Mesothelial cell of epicardium (in vitro differentiated cells): ENCODE results near the gene MBL2. TPM values are rescaled to one million over a fixed set of nuclear protein-coding genes. Genes with fewer than 3 reads are reported as not detected.

Experiments
- DNase-seq, 2 experiments: peaks; one replicate each; pipeline ENCODE4 v3.0.0; 2021; ENCODE audit warnings: low spot score in 2 of 2; ENCODE audit not compliant: unreplicated experiment in 2 of 2
- H3K27ac Mint-ChIP-seq: 2 replicates; pipeline ENCODE4 v1.8.0; 2021; ENCODE audit warnings: mixed read lengths
- H3K27me3 Mint-ChIP-seq: 2 replicates; pipeline ENCODE4 v1.8.0; 2021; ENCODE audit warnings: low read depth, mixed read lengths
- H3K36me3 Mint-ChIP-seq: 2 replicates; pipeline ENCODE4 v1.8.0; 2021; ENCODE audit warnings: mixed read lengths
- H3K4me1 Mint-ChIP-seq: 2 replicates; pipeline ENCODE4 v1.8.0; 2021; ENCODE audit warnings: mixed read lengths
- H3K4me3 Mint-ChIP-seq: 2 replicates; pipeline ENCODE4 v1.8.0; 2021; ENCODE audit warnings: mild to moderate bottlenecking, moderate library complexity, mixed read lengths
- H3K9me3 Mint-ChIP-seq: 2 replicates; pipeline ENCODE4 v1.8.0; 2021; ENCODE audit warnings: mixed read lengths
- total RNA-seq: library from RNA; stranded (reverse); gene quantifications from 3 replicates; pipeline ENCODE4 v1.2.1, GENCODE V29; 2021
- TF ChIP-seq, protein P1 (sequence below): fragments of 200-600 bp; sonication (generic); IDR thresholded peaks from one replicate; pipeline ENCODE4 v1.5.0; 2021; ENCODE audit warnings: antibody characterized with exemption; ENCODE audit not compliant: unreplicated experiment

MBL2 gene
- total RNA-seq, 1 donor from 2014 or later: not detected

DNA sequence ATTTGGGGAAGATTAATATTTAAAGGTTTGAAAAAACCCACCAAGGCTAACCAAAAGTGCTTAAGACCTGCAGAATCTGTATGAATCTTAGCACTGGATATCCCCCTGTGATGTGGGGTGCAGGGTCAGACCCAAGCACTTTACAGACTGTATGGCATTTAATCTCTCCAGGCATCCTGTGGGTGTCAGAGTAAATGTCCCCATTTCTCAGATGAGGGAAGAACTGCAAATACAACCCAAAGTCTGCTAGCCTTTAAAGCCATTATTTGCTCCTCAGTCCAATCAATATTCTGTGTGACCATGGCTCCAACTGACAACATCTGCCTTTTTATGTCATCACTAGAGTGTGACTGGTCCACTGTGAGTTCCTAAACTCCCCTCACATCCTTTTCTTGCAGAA is 10.0 kb upstream of the MBL2 start:
- H3K36me3 Mint-ChIP-seq: no peaks in the 10 kb centered on the region
- H3K4me1 Mint-ChIP-seq: no peaks in the 10 kb centered on the region
- no peaks in the 10 kb centered on the region for H3K27me3 Mint-ChIP-seq
- no peaks in the 10 kb centered on the region for H3K9me3 Mint-ChIP-seq
- TF ChIP-seq, protein P1, sequence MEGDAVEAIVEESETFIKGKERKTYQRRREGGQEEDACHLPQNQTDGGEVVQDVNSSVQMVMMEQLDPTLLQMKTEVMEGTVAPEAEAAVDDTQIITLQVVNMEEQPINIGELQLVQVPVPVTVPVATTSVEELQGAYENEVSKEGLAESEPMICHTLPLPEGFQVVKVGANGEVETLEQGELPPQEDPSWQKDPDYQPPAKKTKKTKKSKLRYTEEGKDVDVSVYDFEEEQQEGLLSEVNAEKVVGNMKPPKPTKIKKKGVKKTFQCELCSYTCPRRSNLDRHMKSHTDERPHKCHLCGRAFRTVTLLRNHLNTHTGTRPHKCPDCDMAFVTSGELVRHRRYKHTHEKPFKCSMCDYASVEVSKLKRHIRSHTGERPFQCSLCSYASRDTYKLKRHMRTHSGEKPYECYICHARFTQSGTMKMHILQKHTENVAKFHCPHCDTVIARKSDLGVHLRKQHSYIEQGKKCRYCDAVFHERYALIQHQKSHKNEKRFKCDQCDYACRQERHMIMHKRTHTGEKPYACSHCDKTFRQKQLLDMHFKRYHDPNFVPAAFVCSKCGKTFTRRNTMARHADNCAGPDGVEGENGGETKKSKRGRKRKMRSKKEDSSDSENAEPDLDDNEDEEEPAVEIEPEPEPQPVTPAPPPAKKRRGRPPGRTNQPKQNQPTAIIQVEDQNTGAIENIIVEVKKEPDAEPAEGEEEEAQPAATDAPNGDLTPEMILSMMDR: no peak
- DNase-seq: no peak
- no peak overlapping the region for H3K27ac Mint-ChIP-seq
- H3K4me3 Mint-ChIP-seq: no peak overlapping the region

DNA sequence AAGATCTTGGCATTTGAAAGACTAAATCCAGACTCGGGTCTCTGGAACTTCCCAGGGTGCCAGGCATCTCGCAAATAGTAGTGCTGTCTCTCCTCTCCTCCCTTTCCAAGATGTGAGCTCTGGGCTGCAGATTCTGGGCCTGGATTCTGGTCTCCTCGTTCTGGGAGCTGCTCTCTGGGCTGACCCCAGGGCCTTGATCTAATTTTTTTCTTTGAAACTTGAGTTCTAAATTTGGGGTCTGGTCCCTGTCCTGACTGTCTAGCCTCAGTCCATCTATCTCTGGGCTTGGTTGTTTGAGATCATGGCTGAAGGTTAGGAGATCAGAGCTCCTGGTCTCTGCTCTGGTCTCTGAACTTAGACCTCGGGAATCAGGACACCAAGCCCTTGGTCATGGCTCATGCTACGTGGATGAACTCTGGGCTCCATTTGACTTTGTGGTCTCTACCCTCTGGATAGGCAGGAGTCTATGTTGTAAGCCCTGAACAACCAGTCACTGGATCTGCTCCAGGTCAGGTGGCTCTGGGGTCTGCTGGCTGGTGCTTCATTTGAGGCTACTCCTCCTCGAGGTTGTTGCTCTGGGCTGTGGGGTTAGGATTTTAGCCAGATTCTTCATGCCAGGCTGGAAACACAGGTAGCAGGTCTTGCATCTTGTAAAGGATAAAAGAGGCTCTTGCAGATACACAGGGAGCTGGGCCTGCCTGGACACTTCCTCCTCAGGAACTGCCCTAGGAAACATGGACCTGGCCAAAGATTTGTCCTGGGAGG is 8.0 kb upstream of the MBL2 start:
- TF ChIP-seq, protein P1: no peak
- no peak for DNase-seq
- no peaks in the 10 kb centered on the region for H3K4me1 Mint-ChIP-seq

DNA sequence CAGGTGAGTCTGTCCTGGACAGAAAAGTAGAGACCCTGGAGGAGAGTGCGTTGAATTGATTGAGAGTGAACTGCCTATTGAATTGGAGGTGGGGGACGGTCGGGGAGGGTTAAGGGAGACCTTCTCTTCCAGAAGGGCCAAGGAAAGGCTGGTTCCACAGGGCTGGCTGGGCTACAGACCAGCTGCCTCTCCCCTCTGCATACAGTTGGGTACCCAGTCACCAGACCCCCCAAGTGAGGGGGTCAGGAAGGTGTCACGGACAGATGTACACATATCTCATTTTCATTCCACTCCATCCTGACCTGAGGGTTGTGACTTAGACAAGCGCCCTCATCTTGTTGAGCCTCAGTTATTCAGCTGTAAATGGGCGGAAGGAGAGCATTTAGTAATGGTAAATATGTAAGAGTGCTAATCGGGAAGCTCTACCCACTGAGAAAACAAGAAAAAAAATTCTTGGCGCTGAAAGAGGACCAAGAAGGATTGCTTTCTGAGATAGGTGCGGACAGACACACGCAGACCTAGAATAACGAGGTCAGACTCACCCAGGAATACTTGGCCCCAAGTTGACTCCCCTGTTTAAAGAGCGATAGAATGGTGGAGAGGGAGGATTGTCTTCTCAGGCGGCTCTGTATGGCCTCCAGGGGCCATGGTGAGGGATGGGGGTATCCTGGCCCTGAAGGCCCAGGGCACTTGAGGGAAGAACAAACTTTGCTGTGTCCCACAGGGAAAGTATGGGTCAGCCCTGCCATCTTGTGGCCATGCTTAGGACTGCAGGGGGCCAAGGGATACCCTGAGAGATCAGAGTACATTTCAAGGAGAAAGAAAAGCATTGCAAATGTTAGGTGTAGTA is 7.2 kb upstream of the MBL2 start:
- H3K36me3 Mint-ChIP-seq: no peaks in the 10 kb centered on the region
- DNase-seq: peak; percentile 44 to 90
- H3K9me3 Mint-ChIP-seq: no peaks in the 10 kb centered on the region
- no peak overlapping the region for H3K4me3 Mint-ChIP-seq
- TF ChIP-seq, protein P1: peak; percentile 88
- no peak overlapping the region for H3K27ac Mint-ChIP-seq
- H3K27me3 Mint-ChIP-seq: no peaks in the 10 kb centered on the region
- no peaks in the 10 kb centered on the region for H3K4me1 Mint-ChIP-seq

More for the DNA sequence above, 8.0 kb upstream of the MBL2 start:
- Mint-ChIP-seq H3K27me3 (no peaks in the 10 kb centered on the region), H3K9me3 (no peaks in the 10 kb centered on the region), H3K4me3 (no peak overlapping the region), H3K36me3 (no peaks in the 10 kb centered on the region), H3K27ac (no peak overlapping the region)

DNA sequence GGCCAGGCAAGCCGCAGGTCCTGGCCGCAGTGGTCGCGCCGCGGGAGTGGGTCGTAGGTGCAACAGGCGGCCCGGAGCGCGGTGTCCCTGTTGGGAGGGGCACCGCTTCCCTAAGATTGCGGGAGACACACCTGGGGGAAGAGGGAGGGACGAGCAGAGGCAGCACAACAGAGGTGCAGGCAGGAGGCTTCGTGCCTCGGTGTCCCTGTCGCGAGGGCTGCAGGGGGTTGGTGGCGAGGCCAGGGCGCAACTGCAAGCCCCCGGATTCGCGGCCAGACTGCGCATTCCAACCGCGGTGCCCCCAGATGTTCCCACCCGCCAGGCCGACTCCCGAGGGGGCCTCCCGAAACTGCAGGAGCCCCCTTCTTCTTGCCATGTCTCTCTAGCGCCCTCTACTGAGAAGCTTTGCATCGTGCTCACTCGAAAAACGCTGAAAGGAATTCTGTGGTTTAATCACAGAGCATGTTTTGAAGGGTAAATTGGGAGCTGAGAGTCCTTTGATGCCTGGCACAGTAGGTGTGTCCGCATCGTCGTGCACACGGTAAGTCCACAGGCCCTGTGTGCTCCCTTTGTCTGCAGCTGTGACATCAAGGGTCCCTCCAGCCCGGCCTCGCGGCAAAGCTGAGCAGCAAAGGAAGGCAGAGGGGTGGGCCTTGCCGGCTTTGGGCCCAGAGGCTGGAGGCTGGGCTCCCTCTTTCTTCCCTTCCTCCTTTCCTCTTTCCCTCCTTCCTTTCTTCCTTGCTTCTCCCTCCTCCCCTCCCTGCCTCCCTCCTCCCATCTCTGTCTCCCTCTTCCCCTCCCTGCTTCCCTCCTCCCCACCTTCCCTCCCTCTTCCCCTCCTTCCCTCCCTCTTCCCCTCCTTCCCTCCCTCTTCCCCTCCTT is 6.2 kb upstream of the MBL2 start:
- TF ChIP-seq, protein P1: peak; percentile 18
- no peak overlapping the region for H3K27ac Mint-ChIP-seq
- H3K4me3 Mint-ChIP-seq: no peak overlapping the region
- no peaks in the 10 kb centered on the region for H3K9me3 Mint-ChIP-seq
- DNase-seq: no peak
- H3K27me3 Mint-ChIP-seq: no peaks in the 10 kb centered on the region
- no peaks in the 10 kb centered on the region for H3K4me1 Mint-ChIP-seq
- H3K36me3 Mint-ChIP-seq: no peaks in the 10 kb centered on the region

DNA sequence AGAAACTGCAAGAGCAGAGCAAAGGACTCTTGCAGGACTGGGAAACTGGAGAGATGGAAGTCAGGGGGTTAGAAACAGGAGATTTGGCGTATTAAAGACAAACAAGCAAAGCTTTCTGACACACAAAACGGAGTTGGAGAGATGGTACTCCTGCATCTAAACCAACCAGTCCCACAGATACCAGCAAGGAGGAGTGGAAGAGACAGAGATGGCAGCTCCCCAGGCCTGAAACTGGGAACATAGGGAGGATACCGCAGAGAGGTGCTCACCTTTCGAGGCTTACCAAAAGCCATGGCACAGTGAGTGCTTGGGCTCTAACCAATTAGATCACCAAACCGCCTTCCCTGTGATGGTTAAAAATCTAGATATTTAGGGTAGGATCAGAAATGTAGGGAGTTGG is 4.8 kb upstream of the MBL2 start:
- Mint-ChIP-seq H3K27me3 (no peaks in the 10 kb centered on the region), H3K4me3 (no peak overlapping the region), H3K36me3 (no peaks in the 10 kb centered on the region), H3K27ac (no peak overlapping the region), H3K4me1 (no peaks in the 10 kb centered on the region), H3K9me3 (no peaks in the 10 kb centered on the region)
- no peak for DNase-seq
- TF ChIP-seq, protein P1: no peak
